Activated T-cell treated with anti-CD3 and anti-CD28 coated beads, Interleukin-2, amount 50 U/mL, for 72 hours (primary cell): Measurements from ENCODE around the gene FEZF2. TPM values are rescaled to one million over a fixed set of nuclear protein-coding genes. Genes with fewer than 3 reads are reported as not detected.

Experiments
- ATAC-seq, 2 donors: fragments of 150-1000 bp; cut with Tn5 transposase; replicated peaks in 1 of 2; 2 replicates each; pipeline ENCODE4 v1.10.0; 2021; ENCODE audit warnings: moderate library complexity in 2 of 2, mild to moderate bottlenecking in 1 of 2
- DNase-seq, 2 donors: peaks; one replicate each; pipeline ENCODE4 v3.0.0; 2021 to 2022; ENCODE audit warnings: mixed read lengths in 1 of 2
- H3K27ac Mint-ChIP-seq: one replicate; pipeline ENCODE4 v1.8.0; 2022; ENCODE audit warnings: mild to moderate bottlenecking, moderate library complexity, mixed read lengths
- H3K27me3 Mint-ChIP-seq: one replicate; pipeline ENCODE4 v1.8.0; 2022; ENCODE audit warnings: low read depth, mixed read lengths
- H3K36me3 Mint-ChIP-seq, 2 donors: one replicate each; pipeline ENCODE4 v1.8.0; 2022; ENCODE audit warnings: mixed read lengths in 2 of 2, mild to moderate bottlenecking in 1 of 2; ENCODE audit not compliant: insufficient read depth in 2 of 2
- H3K4me1 Mint-ChIP-seq: one replicate; pipeline ENCODE4 v1.8.0; 2022; ENCODE audit warnings: low read depth, mixed read lengths
- H3K4me3 Mint-ChIP-seq, 2 donors: one replicate each; pipeline ENCODE4 v1.8.0; 2022; ENCODE audit warnings: mild to moderate bottlenecking in 2 of 2, mixed read lengths in 2 of 2, moderate library complexity in 2 of 2
- H3K9me3 Mint-ChIP-seq, 2 donors: one replicate each; pipeline ENCODE4 v1.8.0; 2022; ENCODE audit warnings: mixed read lengths in 2 of 2
- total RNA-seq, 2 donors: library from RNA; stranded (reverse); gene quantifications; one replicate each; pipeline ENCODE4 v1.2.3, GENCODE V29; 2022

The FEZF2 gene
- total RNA-seq, 2 donors from 2014 or later, result not detected

DNA sequence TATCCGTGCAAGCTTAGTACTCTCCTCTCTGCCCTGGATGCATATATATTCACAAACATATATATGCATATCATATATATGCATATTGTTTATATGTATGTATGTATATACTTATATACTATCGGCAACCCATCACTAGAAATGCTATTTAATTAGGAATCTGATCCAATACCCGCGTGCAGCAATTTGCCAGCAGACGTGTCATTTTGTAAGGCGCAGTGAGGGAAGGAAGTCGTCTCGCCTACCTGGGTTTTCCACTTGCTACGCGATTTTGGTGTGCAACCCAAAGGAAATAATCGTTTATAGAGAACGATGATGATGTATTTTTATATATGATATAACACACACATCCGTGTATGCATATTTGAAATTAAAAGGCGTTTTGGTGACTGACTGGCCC lies 5.6 kb upstream of the FEZF2 start:
- no peak for DNase-seq
- Mint-ChIP-seq H3K27ac (no peak overlapping the region), H3K4me3 (no peak overlapping the region), H3K4me1 (peaks cover 5% of the 10 kb centered on the region), H3K27me3 (peaks cover 76% of the 10 kb centered on the region), H3K9me3 (no peaks in the 10 kb centered on the region), H3K36me3 (peaks cover 0 to 3% of the 10 kb centered on the region in 2 donors)
- ATAC-seq, result no peak

DNA sequence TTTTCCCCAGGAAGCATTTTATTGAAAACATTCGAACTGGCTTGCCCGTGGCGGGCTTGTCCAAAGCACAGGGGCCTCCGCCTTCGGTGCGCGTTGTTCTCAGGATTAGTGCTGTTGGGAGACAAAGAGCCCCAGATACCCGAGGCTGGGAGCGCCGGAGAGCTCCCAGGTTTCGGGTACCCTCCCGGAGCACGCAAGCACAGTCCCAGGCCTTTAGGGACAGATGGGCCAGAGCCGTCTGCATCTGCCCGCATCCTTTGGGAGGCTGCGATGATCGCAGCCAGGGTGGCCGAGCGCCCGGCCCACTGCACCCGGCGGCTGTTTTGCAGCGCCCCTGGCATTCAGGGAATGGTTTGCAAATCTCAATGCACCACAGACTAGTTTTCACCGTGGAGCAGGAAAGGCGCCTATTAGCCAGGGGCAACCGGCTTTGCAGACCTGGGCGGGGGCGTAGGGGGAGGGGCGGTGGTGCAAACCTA lies 5.0 kb upstream of the FEZF2 start:
- Mint-ChIP-seq H3K4me1 (peaks cover 9% of the 10 kb centered on the region), H3K4me3 (peak overlapping the region in 1 of 2 donors; percentile 47), H3K36me3 (peaks cover 0 to 3% of the 10 kb centered on the region in 2 donors), H3K9me3 (no peaks in the 10 kb centered on the region), H3K27ac (no peak overlapping the region), H3K27me3 (peaks cover 78% of the 10 kb centered on the region)
- DNase-seq (no peak), ATAC-seq (no peak)

DNA sequence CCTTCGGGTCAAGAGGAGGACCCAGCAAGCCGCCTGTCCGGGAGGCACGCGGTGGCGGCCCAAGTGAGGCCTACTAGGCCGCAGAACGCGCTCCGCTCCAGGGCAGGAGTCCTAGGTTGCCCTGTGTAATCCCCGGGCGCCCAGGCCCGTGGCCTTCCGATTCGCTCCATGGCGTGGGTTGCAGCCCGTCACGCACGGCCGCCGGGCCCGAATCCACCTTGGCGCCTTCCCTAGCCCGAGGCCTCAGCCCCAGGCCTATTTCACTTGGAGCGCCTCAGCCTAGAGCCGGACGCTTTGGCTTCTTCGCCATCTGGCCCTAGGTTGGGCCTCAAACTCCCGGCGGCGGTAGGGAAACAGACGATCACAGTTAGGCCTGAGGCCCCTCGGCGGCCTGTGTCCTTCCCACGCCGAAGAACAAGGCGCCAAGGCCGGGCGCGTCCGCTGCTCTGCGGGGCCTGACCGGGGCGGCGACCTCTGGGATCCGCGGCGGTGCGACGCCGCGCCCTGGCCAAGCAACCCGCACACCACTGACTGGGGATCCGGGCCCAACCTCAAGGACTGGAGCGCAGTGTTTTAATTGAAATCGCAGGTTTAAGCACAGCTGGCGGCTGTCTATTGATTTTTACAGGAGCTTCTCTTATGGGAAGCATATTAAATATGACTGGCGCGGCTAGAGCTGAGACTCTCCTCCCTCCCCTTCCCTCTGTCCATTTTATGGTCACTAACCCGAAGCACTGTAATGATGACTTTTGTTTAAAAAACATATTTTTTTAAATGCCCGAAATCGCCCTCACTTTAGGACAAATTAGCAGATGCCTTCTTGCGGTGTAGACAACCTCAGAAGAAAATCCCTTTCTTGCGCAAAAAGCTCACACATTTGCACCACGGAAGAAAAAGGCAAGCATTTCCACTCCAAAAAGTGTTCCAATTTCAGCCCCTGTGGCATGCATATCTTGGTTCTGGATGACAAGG lies 3.8 kb upstream of the FEZF2 start:
- Mint-ChIP-seq H3K9me3 (no peaks in the 10 kb centered on the region), H3K4me3 (no peak overlapping the region), H3K27me3 (peaks cover 76% of the 10 kb centered on the region), H3K4me1 (peaks cover 9% of the 10 kb centered on the region), H3K27ac (no peak overlapping the region), H3K36me3 (peaks cover 0 to 3% of the 10 kb centered on the region in 2 donors)
- ATAC-seq (no peak), DNase-seq (no peak)

DNA sequence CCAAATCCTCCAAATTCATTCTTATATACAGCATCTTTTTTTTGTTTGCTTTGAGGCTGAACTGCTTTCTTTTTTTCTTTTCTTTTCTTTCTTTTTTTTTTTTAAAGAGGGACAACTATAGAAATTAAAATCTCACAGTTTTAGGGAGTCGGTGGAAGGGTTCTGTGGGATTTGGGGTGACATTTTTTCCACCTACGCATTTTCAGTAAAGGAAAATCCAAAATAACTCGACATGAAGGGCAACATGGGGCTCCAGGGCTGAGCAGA lies 3.0 kb upstream of the FEZF2 start:
- Mint-ChIP-seq H3K4me1 (peaks cover 9% of the 10 kb centered on the region), H3K27ac (no peak overlapping the region), H3K4me3 (no peak overlapping the region), H3K9me3 (no peaks in the 10 kb centered on the region), H3K27me3 (peaks cover 71% of the 10 kb centered on the region), H3K36me3 (peaks cover 0 to 3% of the 10 kb centered on the region in 2 donors)
- ATAC-seq (no peak), DNase-seq (no peak)

DNA sequence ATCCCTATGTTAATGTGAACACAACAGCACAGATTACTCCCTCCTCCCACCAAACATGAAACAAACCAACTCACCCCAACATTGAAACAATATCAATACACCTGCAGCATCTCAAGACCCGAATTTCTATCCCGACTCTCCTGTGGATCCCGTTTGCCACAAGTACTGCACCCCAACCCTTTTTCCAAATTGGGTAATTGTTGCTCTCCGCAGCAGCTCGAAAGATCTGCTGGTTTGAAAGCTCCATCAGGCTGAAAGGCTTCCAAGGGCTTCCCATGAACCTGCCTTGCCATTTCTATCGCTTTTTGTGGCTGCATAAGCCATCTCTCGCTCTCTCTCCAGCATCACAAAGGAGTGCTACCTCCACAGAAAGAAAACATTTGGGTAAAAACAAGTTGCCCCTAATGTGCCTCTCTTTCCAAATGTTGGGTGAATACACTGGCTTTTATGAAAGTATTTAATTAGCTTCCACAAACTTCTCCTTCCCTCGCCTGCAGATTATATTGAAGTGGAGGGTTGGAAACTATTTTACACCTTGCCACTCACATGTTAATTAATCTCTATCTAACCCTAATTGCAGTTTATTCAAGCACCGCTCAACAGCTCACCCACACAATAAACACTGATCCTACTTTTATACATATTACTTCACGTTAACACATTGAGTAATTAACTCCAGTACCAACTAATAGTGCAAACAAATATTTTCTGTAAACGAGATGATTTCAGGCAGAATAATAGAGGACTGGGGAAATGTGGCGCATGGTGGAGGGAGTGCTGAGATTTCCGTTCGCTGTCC lies 2.5 kb upstream of the FEZF2 start:
- Mint-ChIP-seq H3K9me3 (no peaks in the 10 kb centered on the region), H3K4me3 (no peak overlapping the region), H3K4me1 (peaks cover 9% of the 10 kb centered on the region), H3K27ac (no peak overlapping the region), H3K27me3 (peaks cover 71% of the 10 kb centered on the region), H3K36me3 (peaks cover 0 to 3% of the 10 kb centered on the region in 2 donors)
- no peak for DNase-seq
- no peak for ATAC-seq

DNA sequence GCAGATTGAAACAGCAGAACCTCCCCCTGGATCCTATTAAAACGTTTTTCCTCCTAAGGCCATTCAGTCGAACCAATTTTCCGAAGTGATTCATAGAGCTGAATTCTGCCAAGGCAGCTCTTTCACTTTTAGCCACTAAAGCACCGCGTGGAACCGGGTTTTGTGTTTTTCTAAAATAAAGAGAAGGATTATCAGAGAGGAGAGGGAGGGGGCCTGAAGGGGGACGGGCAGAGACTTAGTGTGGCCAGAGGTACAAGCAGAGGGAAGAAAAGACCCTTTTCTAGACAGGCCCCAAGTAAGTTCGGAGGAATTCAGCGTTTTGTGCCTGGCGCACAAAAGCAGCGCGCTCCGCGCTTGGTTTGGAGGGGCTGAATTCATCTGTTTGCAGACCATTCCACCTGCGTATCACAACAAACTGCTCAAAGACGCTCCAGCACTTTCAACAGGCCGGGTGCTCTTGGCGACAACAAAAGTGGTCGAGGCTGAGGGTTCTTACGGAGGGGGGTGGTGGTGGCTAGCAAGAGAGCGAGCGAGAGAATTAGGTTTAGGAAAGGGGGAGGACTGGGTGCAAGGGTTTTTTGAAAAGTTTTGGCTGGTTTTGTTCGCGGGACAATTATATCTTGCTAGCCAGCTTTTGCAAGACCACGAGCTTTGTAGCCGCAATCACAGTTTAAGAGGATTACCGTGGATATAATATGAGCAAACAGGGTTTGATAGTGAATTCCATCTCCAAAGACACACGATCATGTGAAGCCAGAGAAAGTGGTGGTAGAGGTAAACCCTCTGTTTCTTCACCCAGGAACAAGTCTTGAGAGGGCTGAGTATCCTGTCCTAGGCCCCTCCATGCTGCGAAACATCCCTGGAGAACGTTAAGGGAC lies 1.2 kb upstream of the FEZF2 start:
- ATAC-seq (no peak), DNase-seq (no peak)
- Mint-ChIP-seq H3K4me1 (peaks cover 9% of the 10 kb centered on the region), H3K27me3 (peaks cover 71% of the 10 kb centered on the region), H3K9me3 (no peaks in the 10 kb centered on the region), H3K27ac (peak overlapping the region; percentile 15), H3K4me3 (peak overlapping the region; percentile 25 to 56), H3K36me3 (peaks cover 0 to 3% of the 10 kb centered on the region in 2 donors)

DNA sequence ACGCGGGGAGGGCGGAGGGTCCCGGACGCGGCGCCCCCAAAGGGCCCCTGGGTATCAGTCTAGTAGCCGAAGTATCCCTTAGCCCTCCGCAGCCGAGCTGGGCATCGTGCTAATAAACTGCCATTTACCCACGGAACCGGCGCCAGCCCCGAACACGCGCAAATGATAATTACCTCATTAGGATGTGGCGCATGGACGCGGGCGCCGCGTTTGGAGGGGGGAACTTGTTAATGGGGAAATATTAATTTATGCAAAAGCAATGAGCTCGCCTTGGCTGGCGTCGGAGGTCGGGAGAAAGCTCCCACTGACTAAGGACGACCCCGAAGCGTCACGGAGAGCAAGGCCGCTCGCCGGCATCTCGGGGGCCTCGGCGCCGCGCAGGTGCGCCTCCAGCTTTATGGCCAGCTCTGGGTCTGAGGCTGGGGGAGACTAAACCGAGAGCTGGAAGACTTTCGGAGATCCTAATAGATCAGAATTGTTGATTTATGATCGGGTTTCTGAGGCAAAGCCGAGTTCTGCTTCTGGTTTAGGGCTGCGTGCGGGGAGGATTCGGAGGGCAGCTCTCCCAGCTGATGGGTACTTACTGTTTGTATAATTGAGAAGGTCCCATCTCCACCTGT lies 474 bp upstream of the FEZF2 start:
- peaks cover 9% of the 10 kb centered on the region for H3K4me1 Mint-ChIP-seq
- H3K9me3 Mint-ChIP-seq, result no peaks in the 10 kb centered on the region
- peak overlapping the region; percentile 15 for H3K27ac Mint-ChIP-seq

DNA sequence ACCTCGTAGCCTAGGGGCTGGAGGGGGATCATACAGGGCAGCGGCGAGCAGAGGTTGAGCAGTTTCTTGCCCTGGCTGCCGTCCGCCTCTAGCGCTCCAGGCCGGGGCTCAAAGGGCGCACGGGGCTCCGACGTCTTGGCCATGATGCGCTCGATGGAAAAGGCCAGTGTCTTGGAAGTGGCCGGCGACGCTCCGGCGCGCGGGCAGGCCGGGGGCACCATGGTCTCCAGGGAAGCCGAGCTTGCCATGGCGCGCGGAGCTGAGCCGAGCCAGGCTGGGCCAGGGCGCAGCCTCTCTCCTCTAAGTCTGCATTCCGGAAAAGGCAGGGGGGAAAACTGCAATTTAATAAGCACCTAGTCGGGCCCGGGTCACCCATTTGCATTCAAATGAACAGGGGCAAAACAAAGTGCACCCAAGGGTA lies 719 bp downstream of the FEZF2 start:
- ATAC-seq (no peak), DNase-seq (no peak)
- no peak overlapping the region for H3K27ac Mint-ChIP-seq

More for the DNA sequence above, 474 bp upstream of the FEZF2 start:
- H3K27me3 Mint-ChIP-seq, result peaks cover 73% of the 10 kb centered on the region
- ATAC-seq, result no peak
- H3K4me3 Mint-ChIP-seq, result peak overlapping the region; percentile 25 to 56
- no peak for DNase-seq
- peaks cover 0 to 3% of the 10 kb centered on the region in 2 donors for H3K36me3 Mint-ChIP-seq

DNA sequence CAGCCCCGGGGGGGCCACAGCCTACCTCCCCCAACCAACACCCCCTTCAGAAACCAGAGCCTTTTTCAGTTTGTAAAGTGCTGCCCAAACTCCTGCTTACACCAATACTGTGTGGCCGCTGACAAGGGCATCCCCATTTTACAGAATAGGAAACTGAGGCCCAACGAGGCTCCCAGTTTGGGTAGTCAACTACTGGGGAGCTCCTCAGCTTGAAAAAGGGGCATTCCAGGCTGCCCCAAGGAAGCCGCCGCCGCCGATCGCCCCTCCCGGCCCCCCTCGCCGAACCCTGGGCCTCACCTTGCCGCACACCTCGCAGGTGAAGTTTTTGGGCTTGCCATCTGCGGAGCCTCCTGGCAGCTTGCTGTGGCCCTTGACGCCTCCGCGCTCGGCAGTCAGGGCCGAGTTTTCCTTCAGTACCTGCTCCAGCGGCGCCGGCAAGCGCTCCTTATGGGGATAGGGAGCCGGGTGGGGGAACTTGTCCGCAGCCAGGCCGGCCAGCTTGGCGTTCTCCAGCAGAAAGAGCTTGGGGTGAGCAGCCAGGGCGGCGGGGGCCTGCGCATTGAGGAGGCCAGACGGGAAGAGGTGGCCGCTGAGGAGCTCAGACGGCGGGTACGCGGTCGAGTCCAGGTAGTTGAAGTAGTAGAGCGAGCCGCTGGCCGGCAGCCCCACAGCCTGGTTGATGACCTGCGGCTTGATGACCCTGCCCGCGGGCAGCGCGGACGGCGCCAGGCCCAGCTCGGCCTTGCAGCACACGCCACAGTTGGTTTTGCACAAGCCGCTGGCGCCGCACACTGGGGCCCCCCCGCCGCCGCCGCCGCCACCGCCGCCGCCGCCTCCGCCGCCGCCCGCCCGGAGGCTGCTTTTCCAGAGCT lies 1.4 kb downstream of the FEZF2 start:
- Mint-ChIP-seq H3K27ac (no peak overlapping the region), H3K4me3 (peak overlapping the region in 1 of 2 donors; percentile 53), H3K27me3 (peaks cover 76% of the 10 kb centered on the region), H3K4me1 (peaks cover 9% of the 10 kb centered on the region), H3K9me3 (no peaks in the 10 kb centered on the region), H3K36me3 (no peaks in the 10 kb centered on the region)
- ATAC-seq (no peak), DNase-seq (no peak)

More for the DNA sequence above, 719 bp downstream of the FEZF2 start:
- Mint-ChIP-seq H3K27me3 (peaks cover 76% of the 10 kb centered on the region), H3K9me3 (no peaks in the 10 kb centered on the region), H3K4me1 (peaks cover 9% of the 10 kb centered on the region), H3K36me3 (no peaks in the 10 kb centered on the region), H3K4me3 (no peak overlapping the region)

DNA sequence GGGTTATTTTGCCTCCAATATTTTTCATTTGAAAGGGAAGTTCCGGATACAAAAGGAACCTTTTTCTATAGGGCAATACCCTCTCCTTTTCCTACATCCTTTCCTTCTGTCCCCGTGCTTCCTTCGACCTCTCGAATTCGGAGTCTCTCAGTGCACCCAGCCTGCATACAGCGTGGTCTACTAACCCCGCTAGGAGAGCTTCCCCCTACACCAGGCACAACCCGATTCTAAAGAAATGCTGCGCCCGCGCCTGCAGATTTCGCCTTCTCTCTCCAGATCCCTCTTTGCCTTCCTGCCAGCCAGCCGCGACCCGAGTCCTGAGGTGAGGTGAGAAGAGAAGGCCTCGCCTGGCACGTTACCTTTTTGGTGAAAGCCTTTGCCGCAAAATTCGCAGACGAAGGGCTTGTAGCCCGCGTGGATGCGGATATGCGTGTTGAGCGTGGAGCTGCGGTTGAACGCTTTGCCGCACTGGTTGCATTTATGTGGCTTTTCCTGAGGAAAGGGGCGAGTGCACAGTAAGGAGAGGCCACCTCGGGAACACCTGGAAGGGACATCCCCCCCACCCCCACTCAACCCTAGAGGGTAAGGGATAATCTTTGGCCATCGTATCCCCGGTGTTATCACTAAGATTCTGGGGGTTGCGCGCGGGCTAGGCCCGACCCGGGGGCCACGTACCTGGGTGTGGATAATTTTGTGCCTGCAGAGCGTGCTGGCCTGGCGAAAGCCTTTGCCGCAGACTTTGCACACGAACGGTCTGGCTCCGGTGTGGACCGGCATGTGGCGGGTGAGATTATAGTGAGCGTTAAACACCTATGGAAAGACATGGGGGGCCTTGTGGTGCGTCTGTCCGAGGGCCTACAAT lies 2.3 kb downstream of the FEZF2 start:
- Mint-ChIP-seq H3K4me3 (no peak overlapping the region), H3K4me1 (peaks cover 9% of the 10 kb centered on the region), H3K9me3 (no peaks in the 10 kb centered on the region), H3K27ac (peak overlapping the region; percentile 57), H3K27me3 (peaks cover 78% of the 10 kb centered on the region), H3K36me3 (no peaks in the 10 kb centered on the region)
- no peak for DNase-seq
- ATAC-seq, result no peak
